A549 (cell line): ENCODE data around the gene GTF2F1. TPM values are rescaled to one million over a fixed set of nuclear protein-coding genes. Genes with fewer than 3 reads are reported as not detected.
A peak's percentile ranks its signal among the peaks of the same experiment; 100 is the strongest.
"Not testable (repeated sequence)": the region's sequence is repeated elsewhere in the genome, so short reads cannot be mapped to it uniquely, and the experiment has no call there.

Experiments used
- ATAC-seq, 2 experiments: fragments of 200-7000 bp in 1 of 2; fragments of >200 bp in 1 of 2; cut with Nextera tagmentation in 1 of 2; cut with Tn5 transposase in 1 of 2; 3 replicates each; pipeline versions ENCODE4 v1.8.0 to v1.9.1; 2018 to 2020; ENCODE audit warnings: mild to moderate bottlenecking in 1 of 2, moderate library complexity in 1 of 2
- CTCF ChIA-PET: fragments of 300-600 bp; sonication (Branson Sonifier 250); formaldehyde crosslinking; extraction: SDS; loops from one replicate; lab custom pipeline; 2021; ENCODE audit warnings: antibody characterized with exemption, inconsistent platforms; lab: Yijun Ruan, JAX
- POLR2A ChIA-PET: fragments of 350-600 bp; formaldehyde crosslinking; extraction: SDS; loops from one replicate; lab custom pipeline; 2021; ENCODE audit warnings: antibody characterized with exemption, inconsistent platforms; lab: Yijun Ruan, JAX
- DNase-seq, 2 experiments: peaks; one replicate each; pipeline versions ENCODE4 v3.0.0 to v3.0.0-alpha.2; 2011 to 2016; ENCODE audit warnings: low read depth in 1 of 2, low spot score in 1 of 2
- FAIRE-seq: peaks from 2 replicates; lab custom pipeline; 2011; peaks lifted over from hg19 to GRCh38; lab: Jason Lieb, UNC
- H3K27ac ChIP-seq, 2 experiments: fragments of >200 bp; sonication (Bioruptor Twin); formaldehyde crosslinking; 3 replicates each; pipeline ENCODE4 v1.5.1; 2016 to 2017
- H3K4me1 ChIP-seq: fragments of >200 bp; sonication (Bioruptor Twin); formaldehyde crosslinking; 3 replicates; pipeline ENCODE4 v1.6.1; 2016
- H3K4me2 ChIP-seq: fragments of >200 bp; sonication (Bioruptor Twin); formaldehyde crosslinking; 3 replicates; pipeline ENCODE4 v1.6.1; 2016
- H3K4me3 ChIP-seq: fragments of >200 bp; sonication (Bioruptor Twin); formaldehyde crosslinking; 3 replicates; pipeline ENCODE4 v1.5.1; 2016
- H3K9me3 ChIP-seq: fragments of >200 bp; sonication (Bioruptor Twin); formaldehyde crosslinking; 3 replicates; pipeline ENCODE4 v1.6.1; 2016
- EHF ChIP-seq: fragments of 250-450 bp; sonication (Bioruptor Pico); IDR thresholded peaks from 2 replicates; pipeline ENCODE4 v1.5.0; 2020; ENCODE audit warnings: mild to moderate bottlenecking
- FOSB ChIP-seq: fragments of 250-450 bp; sonication (Bioruptor Pico); IDR thresholded peaks from 2 replicates; pipeline ENCODE4 v1.5.0; 2020; ENCODE audit warnings: mild to moderate bottlenecking, moderate library complexity
- GATA3 ChIP-seq: IDR thresholded peaks from 2 replicates; pipeline ENCODE4 v1.6.1; 2012; ENCODE audit warnings: borderline replicate concordance
- HDAC2 ChIP-seq: fragments of 200-600 bp; sonication (generic); IDR thresholded peaks from 2 replicates; pipeline ENCODE4 v1.6.1; 2016
- HOXB13 ChIP-seq: fragments of 250-450 bp; sonication (Bioruptor Pico); IDR thresholded peaks from 2 replicates; pipeline ENCODE4 v1.5.0; 2020; ENCODE audit warnings: low read depth, mild to moderate bottlenecking, moderate library complexity
- KDM1A ChIP-seq: fragments of 200-600 bp; sonication (generic); IDR thresholded peaks from 2 replicates; pipeline ENCODE4 v1.6.1; 2016; ENCODE audit warnings: low read depth, mild to moderate bottlenecking
- KDM5A ChIP-seq: fragments of 200-600 bp; sonication (generic); IDR thresholded peaks from 2 replicates; pipeline ENCODE4 v1.6.1; 2016; ENCODE audit warnings: antibody characterized with exemption, mild to moderate bottlenecking
- MAX ChIP-seq: IDR thresholded peaks from 2 replicates; pipeline ENCODE4 v1.6.1; 2012
- MAZ ChIP-seq: fragments of 150-350 bp; IDR thresholded peaks from 2 replicates; pipeline ENCODE4 v1.6.1; 2014; ENCODE audit warnings: antibody characterized with exemption, low read depth, low read length, borderline replicate concordance
- NFE2L2 ChIP-seq: fragments of 150-350 bp; conservative IDR thresholded peaks from 2 replicates; pipeline ENCODE4 v1.6.1; 2014; ENCODE audit warnings: low read length
- RARB ChIP-seq: fragments of 250-450 bp; sonication (Bioruptor Pico); IDR thresholded peaks from 2 replicates; pipeline ENCODE4 v1.8.0; 2021; ENCODE audit warnings: mild to moderate bottlenecking, moderate library complexity
- REST ChIP-seq: fragments of 200-600 bp; sonication (generic); IDR thresholded peaks from 2 replicates; pipeline ENCODE4 v1.6.1; 2016; ENCODE audit warnings: antibody characterized with exemption, mild to moderate bottlenecking, moderate library complexity
- RNF2 ChIP-seq: fragments of 200-600 bp; sonication (generic); IDR thresholded peaks from 2 replicates; pipeline ENCODE4 v1.6.1; 2016; ENCODE audit warnings: low read depth, mild to moderate bottlenecking, antibody characterized with exemption, moderate library complexity, borderline replicate concordance
- SREBF2 ChIP-seq: fragments of 450-650 bp; IDR thresholded peaks from 2 replicates; pipeline ENCODE4 v1.6.1; 2014; ENCODE audit warnings: mild to moderate bottlenecking, moderate library complexity
- ZC3H11A ChIP-seq: fragments of 450-650 bp; IDR thresholded peaks from 2 replicates; pipeline ENCODE4 v1.6.1; 2014; ENCODE audit warnings: antibody characterized with exemption, mild to moderate bottlenecking
- WGBS: methylation state at CpG from one replicate; pipeline ENCODE4 v1.1.6; 2017; ENCODE audit errors: missing lambda C conversion rate; 5-methylcytosine and 5-hydroxymethylcytosine counted together
- polyA plus RNA-seq, 4 experiments: library from polyadenylated mRNA; depleted of rRNA in 3 of 4; stranded (reverse); fragments of >200 nt; fragmentation: RNase III in 1 of 4; extraction: RNeasy Plus Mini Kit Qiagen cat#74134 plus additional on column Dnase treatment in 1 of 4; gene quantifications; 2 replicates in 3 of 4; 3 replicates in 1 of 4; pipeline ENCODE4 v1.2.3, GENCODE V29; 2011 to 2017
- TF ChIP-seq, protein P1 (sequence below): IDR thresholded peaks from 2 replicates; pipeline ENCODE4 v1.6.1; 2012
- TF ChIP-seq, protein P2 (sequence below): fragments of 250-450 bp; sonication (Bioruptor Pico); IDR thresholded peaks from 2 replicates; pipeline ENCODE4 v1.5.0; 2020; ENCODE audit warnings: low read depth, mild to moderate bottlenecking, moderate library complexity

GTF2F1 gene
- polyA plus RNA-seq, 2 of the 4 experiments (the other 2 are of a cell fraction) = 39.0 to 75.3 TPM

GRCh38 chr19:6362027-6362350 lies 31.0 kb downstream of the GTF2F1 start (continued):
- no peak for TF ChIP-seq EHF

- H3K4me2 ChIP-seq = peak overlapping the region; percentile 94; the same call in 2 of the 3 replicates
- ATAC-seq, DNase-seq, H3K4me1 ChIP-seq, FAIRE-seq, H3K9me3 ChIP-seq: not testable (repeated sequence)
- ChIA-PET CTCF (interaction anchor here (1.6 kb wide), 1 partner anchor 80 kb away, joined by 3 read pairs; no protein-coding TSS in a partner anchor), POLR2A (interaction anchor here (0.7 to 2.3 kb wide), 3 partner anchors 9 to 64 kb away, joined by 3 to 16 read pairs (median 6); partner anchors contain the start of genes ALKBH7 and KHSRP)
- peak overlapping the region; percentile 46 to 93; a peak in 4 of 6 replicates for H3K27ac ChIP-seq
- whole genome bisulfite sequencing = 72% methylated on average over 10 of the region's 10 CpGs
- peak overlapping the region; percentile 73; the same call in 1 of the 3 replicates for H3K4me3 ChIP-seq
These were observed 32.1 kb downstream of the GTF2F1 start for GRCh38 chr19:6360857-6361216.

GRCh38 chr19:6360445-6360844 lies 32.5 kb downstream of the GTF2F1 start:
- ATAC-seq, H3K4me1 ChIP-seq, H3K9me3 ChIP-seq, H3K4me2 ChIP-seq, FAIRE-seq, H3K4me3 ChIP-seq, H3K27ac ChIP-seq, POLR2A ChIA-PET, DNase-seq: not testable (repeated sequence)
- 86% methylated on average over 12 of the region's 12 CpGs for WGBS
- CTCF ChIA-PET = interaction anchor here (1.6 kb wide), 1 partner anchor 80 kb away, joined by 3 read pairs; no protein-coding TSS in a partner anchor

- no peak overlapping the region for H3K4me3 ChIP-seq
- TF ChIP-seq HOXB13 (CRISPR knock-in tag) (no peak), MAX (no peak), GATA3 (no peak), EHF (no peak), KDM5A (no peak), FOSB (CRISPR knock-in tag) (no peak), MAZ (no peak), NFE2L2 (no peak), KDM1A (no peak), REST (no peak), SREBF2 (no peak), ZC3H11A (no peak), RARB (no peak), RNF2 (no peak), HDAC2 (no peak)
- TF ChIP-seq, protein P1, sequence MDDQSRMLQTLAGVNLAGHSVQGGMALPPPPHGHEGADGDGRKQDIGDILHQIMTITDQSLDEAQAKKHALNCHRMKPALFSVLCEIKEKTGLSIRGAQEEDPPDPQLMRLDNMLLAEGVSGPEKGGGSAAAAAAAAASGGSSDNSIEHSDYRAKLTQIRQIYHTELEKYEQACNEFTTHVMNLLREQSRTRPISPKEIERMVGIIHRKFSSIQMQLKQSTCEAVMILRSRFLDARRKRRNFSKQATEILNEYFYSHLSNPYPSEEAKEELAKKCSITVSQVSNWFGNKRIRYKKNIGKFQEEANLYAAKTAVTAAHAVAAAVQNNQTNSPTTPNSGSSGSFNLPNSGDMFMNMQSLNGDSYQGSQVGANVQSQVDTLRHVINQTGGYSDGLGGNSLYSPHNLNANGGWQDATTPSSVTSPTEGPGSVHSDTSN = no peak
- TF ChIP-seq, protein P2, sequence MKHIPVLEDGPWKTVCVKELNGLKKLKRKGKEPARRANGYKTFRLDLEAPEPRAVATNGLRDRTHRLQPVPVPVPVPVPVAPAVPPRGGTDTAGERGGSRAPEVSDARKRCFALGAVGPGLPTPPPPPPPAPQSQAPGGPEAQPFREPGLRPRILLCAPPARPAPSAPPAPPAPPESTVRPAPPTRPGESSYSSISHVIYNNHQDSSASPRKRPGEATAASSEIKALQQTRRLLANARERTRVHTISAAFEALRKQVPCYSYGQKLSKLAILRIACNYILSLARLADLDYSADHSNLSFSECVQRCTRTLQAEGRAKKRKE (CRISPR knock-in tag) = no peak
- TF ChIP-seq, all 56 proteins: peak for 0
- CTCF ChIA-PET = interaction anchor here (1.6 kb wide), 1 partner anchor 79 kb away, joined by 3 read pairs; no protein-coding TSS in a partner anchor
- no peak for DNase-seq
- POLR2A ChIA-PET = interaction anchor here (0.7 kb wide), 1 partner anchor 34 kb away, joined by 7 read pairs; no protein-coding TSS in a partner anchor
- Histone ChIP-seq H3K27ac (no peak overlapping the region), H3K9me3 (no peaks in the 10 kb centered on the region), H3K4me2 (no peak overlapping the region), H3K4me1 (peaks cover 7% of the 10 kb centered on the region; the same call in 1 of the 3 replicates)
- FAIRE-seq = no peak
- 69% methylated on average over 5 of the region's 5 CpGs for WGBS
- ATAC-seq = no peak
These were observed 33.2 kb downstream of the GTF2F1 start for GRCh38 chr19:6359568-6360341.
